ENCODE measurements around the gene KCNQ4. TPM values are rescaled to one million over a fixed set of nuclear protein-coding genes. Genes with fewer than 3 reads are reported as not detected.
A peak's percentile ranks its signal among the peaks of the same experiment; 100 is the strongest.

Gene KCNQ4
- total RNA-seq, 1 donor from 2014 or later = 0.78 TPM

DNA sequence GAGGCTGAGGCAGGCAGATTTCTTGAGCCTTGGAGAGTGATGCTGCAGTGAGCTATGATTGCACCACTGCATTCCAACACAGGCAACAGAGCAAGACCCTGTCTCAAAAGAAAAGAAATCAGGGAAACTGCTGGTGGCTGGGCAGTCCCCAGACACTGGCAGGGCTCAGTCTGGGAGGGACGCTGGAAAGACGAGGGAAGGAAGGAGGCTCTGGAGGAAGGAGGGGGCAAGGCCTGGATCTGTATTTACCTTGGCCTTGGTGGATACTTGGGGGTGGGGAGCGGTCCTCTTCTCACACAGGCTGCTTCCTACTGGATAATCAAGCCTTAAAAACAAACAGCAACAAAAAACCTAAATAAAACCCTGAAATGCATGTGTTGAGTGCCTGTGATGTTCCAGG lies 24.4 kb downstream of the KCNQ4 start:
- no peak for DNase-seq (ENCODE audit: low spot score in 2 of 2, unreplicated experiment in 2 of 2)
- no peak for TF ChIP-seq CTCF (IDR thresholded peaks at IDR 0.05; ENCODE audit: unreplicated experiment)
- no peaks in the 10 kb centered on the region for H3K36me3 Mint-ChIP-seq
- peaks cover 9% of the 10 kb centered on the region for H3K4me1 Mint-ChIP-seq
- H3K27ac Mint-ChIP-seq = peak overlapping the region; percentile 52
- peaks cover 10% of the 10 kb centered on the region for H3K27me3 Mint-ChIP-seq (ENCODE audit: low read depth)
- H3K9me3 Mint-ChIP-seq = no peaks in the 10 kb centered on the region
- no peak overlapping the region for H3K4me3 Mint-ChIP-seq

DNA sequence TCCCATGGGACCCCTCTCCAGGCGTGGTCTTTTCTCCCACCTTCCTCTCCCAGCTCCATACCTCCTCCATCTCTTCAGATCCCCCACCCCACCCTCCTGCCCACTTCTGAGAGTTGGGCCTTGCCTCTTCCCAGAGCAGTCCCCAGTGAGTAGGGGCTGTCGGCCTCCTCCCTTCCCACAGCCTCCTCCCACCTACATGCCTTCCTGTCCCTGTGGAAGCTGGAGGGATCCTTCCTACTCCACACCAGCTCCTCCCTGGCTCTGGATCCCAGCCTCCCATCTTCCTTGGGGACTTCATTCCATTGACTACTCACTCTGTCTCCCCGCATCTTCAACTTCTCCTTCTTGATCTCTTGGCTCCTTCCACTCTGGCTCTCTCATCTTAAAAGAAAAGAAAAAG lies 24.9 kb downstream of the KCNQ4 start:
- Mint-ChIP-seq H3K27ac (no peak overlapping the region), H3K9me3 (no peaks in the 10 kb centered on the region), H3K36me3 (no peaks in the 10 kb centered on the region), H3K4me1 (peaks cover 9% of the 10 kb centered on the region), H3K4me3 (no peak overlapping the region), H3K27me3 (ENCODE audit: low read depth) (peaks cover 14% of the 10 kb centered on the region)
- no peak for DNase-seq (ENCODE audit: low spot score in 2 of 2, unreplicated experiment in 2 of 2)
- TF ChIP-seq CTCF (IDR thresholded peaks at IDR 0.05; ENCODE audit: unreplicated experiment) = no peak

GRCh38 chr1:40808909-40809308 lies 25.3 kb downstream of the KCNQ4 start:
- H3K27ac Mint-ChIP-seq = no peak overlapping the region
- H3K4me3 Mint-ChIP-seq = no peak overlapping the region
- no peaks in the 10 kb centered on the region for H3K9me3 Mint-ChIP-seq
- no peak for DNase-seq (ENCODE audit: low spot score in 2 of 2, unreplicated experiment in 2 of 2)
- peaks cover 9% of the 10 kb centered on the region for H3K4me1 Mint-ChIP-seq
- H3K27me3 Mint-ChIP-seq (ENCODE audit: low read depth) = peaks cover 15% of the 10 kb centered on the region
- TF ChIP-seq CTCF (IDR thresholded peaks at IDR 0.05; ENCODE audit: unreplicated experiment) = no peak
- no peaks in the 10 kb centered on the region for H3K36me3 Mint-ChIP-seq

GRCh38 chr1:40810927-40811326 lies 27.3 kb downstream of the KCNQ4 start:
- Mint-ChIP-seq H3K36me3 (no peaks in the 10 kb centered on the region), H3K4me3 (no peak overlapping the region), H3K9me3 (no peaks in the 10 kb centered on the region), H3K27me3 (ENCODE audit: low read depth) (peaks cover 17% of the 10 kb centered on the region), H3K27ac (no peak overlapping the region), H3K4me1 (peaks cover 9% of the 10 kb centered on the region)
- TF ChIP-seq CTCF (IDR thresholded peaks at IDR 0.05; ENCODE audit: unreplicated experiment) = no peak
- DNase-seq (ENCODE audit: low spot score in 2 of 2, unreplicated experiment in 2 of 2) = no peak

- Mint-ChIP-seq H3K27me3 (ENCODE audit: low read depth) (peaks cover 52% of the 10 kb centered on the region), H3K27ac (no peak overlapping the region), H3K4me1 (peaks cover 9% of the 10 kb centered on the region), H3K9me3 (no peaks in the 10 kb centered on the region), H3K36me3 (no peaks in the 10 kb centered on the region), H3K4me3 (no peak overlapping the region)
- TF ChIP-seq CTCF (IDR thresholded peaks at IDR 0.05; ENCODE audit: unreplicated experiment) = no peak
- DNase-seq (ENCODE audit: low spot score in 2 of 2, unreplicated experiment in 2 of 2) = no peak
Observed at GRCh38 chr1:40815420-40815819, 31.8 kb downstream of the KCNQ4 start.

DNA sequence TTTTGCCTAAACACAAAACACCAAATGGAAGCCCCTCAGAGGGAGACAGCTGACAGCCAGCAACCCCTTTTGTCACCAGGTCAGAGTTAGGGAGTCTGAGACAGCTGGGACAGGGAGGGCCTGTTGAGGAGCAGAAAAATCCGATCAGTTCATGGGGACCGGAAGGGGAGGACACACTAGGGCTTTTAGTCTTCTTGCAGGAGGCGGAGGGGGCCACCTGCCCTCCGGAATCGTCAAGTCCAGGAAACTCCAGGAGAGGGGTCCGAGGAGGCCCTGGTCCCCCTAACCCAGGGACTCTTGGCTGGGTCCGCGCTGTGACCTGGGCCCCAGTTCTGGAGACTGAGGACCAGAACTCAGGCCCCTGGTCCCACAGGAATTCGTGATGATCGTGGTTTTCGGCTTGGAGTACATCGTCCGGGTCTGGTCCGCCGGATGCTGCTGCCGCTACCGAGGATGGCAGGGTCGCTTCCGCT lies 34.2 kb downstream of the KCNQ4 start:
- Mint-ChIP-seq H3K9me3 (no peaks in the 10 kb centered on the region), H3K36me3 (no peaks in the 10 kb centered on the region), H3K4me1 (peaks cover 9% of the 10 kb centered on the region), H3K27ac (no peak overlapping the region), H3K4me3 (peak overlapping the region; percentile 61), H3K27me3 (ENCODE audit: low read depth) (peaks cover 44% of the 10 kb centered on the region)
- TF ChIP-seq CTCF (IDR thresholded peaks at IDR 0.05; ENCODE audit: unreplicated experiment) = no peak
- DNase-seq (ENCODE audit: low spot score in 2 of 2, unreplicated experiment in 2 of 2) = no peak

All from mesothelial cell of epicardium (in vitro differentiated cells).